ENCODE data around the gene HOXA13.

HOXA13 gene

DNA sequence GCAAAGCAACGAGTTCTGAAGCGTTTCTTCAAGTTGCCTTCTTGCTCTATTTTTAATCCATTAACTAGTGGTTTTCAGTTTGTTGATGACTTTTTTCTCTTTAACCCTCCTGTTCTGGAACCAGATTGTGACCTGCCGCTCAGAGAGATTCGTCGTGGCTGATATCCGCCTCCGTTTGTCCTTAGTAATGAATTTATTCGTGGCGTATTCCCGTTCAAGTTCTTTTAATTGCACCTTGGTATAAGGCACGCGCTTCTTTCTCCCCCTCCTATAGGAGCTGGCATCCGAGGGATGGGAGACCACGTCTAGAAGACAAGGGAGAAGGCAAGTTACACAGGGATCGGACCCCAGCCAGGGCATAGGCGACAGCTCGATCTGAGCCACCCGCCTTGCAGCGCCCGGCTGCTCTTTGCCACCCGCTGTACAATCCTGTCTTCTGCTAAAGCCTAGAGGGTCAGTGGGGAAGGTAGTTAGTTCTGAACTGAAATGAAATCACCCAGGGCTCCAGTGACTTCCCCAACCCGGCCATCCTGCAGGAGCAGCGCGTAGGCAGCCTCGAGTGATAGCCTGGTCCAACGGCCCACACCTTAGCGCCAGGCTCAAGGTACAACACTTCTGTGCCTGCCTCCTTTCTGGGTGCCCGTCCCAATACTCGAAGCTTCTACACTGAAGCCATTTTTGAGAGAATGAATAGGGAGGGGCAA, 1.6 kb downstream of the HOXA13 start:
- Histone ChIP-seq H3K27me3 (peaks cover 4 to 97% of the 10 kb centered on the region in 2 donors), H3K9me3 (no peaks in the 10 kb centered on the region), H3K27ac (no peak overlapping the region), H3K4me1 (peaks cover 0 to 38% (median 15%) of the 10 kb centered on the region in 4 donors), H3K36me3 (no peaks in the 10 kb centered on the region), H3K4me3 (peak overlapping the region in 1 of 2 donors; percentile 44)
- intact Hi-C loops (cut with DNase I; ENCODE audit: low total_unique reads), result loop anchor here (10.0 kb wide), 2 partner anchors 727 to 897 kb away; no protein-coding TSS in a partner anchor
- TF ChIP-seq, protein P1, sequence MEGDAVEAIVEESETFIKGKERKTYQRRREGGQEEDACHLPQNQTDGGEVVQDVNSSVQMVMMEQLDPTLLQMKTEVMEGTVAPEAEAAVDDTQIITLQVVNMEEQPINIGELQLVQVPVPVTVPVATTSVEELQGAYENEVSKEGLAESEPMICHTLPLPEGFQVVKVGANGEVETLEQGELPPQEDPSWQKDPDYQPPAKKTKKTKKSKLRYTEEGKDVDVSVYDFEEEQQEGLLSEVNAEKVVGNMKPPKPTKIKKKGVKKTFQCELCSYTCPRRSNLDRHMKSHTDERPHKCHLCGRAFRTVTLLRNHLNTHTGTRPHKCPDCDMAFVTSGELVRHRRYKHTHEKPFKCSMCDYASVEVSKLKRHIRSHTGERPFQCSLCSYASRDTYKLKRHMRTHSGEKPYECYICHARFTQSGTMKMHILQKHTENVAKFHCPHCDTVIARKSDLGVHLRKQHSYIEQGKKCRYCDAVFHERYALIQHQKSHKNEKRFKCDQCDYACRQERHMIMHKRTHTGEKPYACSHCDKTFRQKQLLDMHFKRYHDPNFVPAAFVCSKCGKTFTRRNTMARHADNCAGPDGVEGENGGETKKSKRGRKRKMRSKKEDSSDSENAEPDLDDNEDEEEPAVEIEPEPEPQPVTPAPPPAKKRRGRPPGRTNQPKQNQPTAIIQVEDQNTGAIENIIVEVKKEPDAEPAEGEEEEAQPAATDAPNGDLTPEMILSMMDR (IDR thresholded peaks at IDR 0.05), result no peak
- DNase-seq, result peak in 1 of 2 donors; percentile 57

DNA sequence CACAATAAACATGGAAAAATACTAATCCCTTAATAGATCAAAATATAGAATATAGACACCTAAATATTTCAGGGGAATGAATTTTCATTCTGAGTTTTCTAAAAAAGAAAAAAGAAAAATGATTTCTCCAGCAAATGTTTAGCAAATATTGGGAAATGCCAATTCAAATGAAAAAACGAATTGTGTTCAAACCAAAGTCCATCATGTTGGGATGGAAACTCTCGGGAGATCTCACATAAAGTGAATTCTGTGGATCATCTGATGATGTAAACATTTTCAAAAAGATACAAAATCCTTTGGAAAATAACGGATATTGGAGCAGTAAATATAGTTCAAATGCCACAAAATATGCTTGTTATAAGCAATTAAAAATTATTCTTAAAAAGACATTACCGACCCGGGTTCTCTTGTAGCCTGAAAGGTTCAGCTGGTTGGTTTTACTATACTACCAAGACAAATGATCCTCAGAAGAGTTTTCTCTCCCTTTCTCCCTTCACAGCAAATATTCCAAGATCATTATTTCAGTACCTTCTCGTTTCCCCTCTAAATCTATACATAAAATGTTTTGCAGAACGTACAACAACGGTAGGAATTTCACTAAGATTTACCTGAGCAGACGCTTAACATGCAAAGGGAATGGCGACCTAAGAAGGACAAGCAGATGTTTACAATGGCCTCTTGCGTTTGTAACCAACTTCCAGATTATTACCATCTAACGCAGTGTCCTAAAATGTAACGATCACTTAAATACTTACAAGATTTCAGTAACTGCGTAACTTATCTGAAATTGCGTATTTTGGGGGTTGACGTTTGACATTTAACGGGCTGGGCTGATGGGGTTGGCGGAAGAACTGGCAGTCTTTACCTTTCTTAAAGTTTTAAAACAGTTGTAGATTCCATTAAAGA, 2.5 kb downstream of the HOXA13 start:
- Histone ChIP-seq H3K9me3 (no peaks in the 10 kb centered on the region), H3K4me1 (peaks cover 0 to 45% (median 22%) of the 10 kb centered on the region in 4 donors), H3K27ac (no peak overlapping the region), H3K4me3 (no peak overlapping the region), H3K36me3 (no peaks in the 10 kb centered on the region), H3K27me3 (peaks cover 4 to 96% of the 10 kb centered on the region in 2 donors)
- TF ChIP-seq, protein P1 (IDR thresholded peaks at IDR 0.05), result no peak
- no peak for DNase-seq
- intact Hi-C loops (cut with DNase I; ENCODE audit: low total_unique reads), result loop anchor here (10.0 kb wide), 2 partner anchors 727 to 897 kb away; no protein-coding TSS in a partner anchor

GRCh38 chr7:27196287-27196767, 3.6 kb downstream of the HOXA13 start:
- no peak overlapping the region for H3K27ac ChIP-seq
- H3K4me1 ChIP-seq, result peaks cover 0 to 44% (median 20%) of the 10 kb centered on the region in 4 donors
- no peaks in the 10 kb centered on the region for H3K36me3 ChIP-seq
- intact Hi-C loops (cut with DNase I; ENCODE audit: low total_unique reads), result loop anchor here (10.0 kb wide), 2 partner anchors 728 to 898 kb away; no protein-coding TSS in a partner anchor
- TF ChIP-seq, protein P1 (IDR thresholded peaks at IDR 0.05), result peak; percentile 67 to 69
- no peak overlapping the region for H3K4me3 ChIP-seq
- peaks cover 4 to 96% of the 10 kb centered on the region in 2 donors for H3K27me3 ChIP-seq
- DNase-seq, result peak; percentile 88 to 89
- no peaks in the 10 kb centered on the region for H3K9me3 ChIP-seq

DNA sequence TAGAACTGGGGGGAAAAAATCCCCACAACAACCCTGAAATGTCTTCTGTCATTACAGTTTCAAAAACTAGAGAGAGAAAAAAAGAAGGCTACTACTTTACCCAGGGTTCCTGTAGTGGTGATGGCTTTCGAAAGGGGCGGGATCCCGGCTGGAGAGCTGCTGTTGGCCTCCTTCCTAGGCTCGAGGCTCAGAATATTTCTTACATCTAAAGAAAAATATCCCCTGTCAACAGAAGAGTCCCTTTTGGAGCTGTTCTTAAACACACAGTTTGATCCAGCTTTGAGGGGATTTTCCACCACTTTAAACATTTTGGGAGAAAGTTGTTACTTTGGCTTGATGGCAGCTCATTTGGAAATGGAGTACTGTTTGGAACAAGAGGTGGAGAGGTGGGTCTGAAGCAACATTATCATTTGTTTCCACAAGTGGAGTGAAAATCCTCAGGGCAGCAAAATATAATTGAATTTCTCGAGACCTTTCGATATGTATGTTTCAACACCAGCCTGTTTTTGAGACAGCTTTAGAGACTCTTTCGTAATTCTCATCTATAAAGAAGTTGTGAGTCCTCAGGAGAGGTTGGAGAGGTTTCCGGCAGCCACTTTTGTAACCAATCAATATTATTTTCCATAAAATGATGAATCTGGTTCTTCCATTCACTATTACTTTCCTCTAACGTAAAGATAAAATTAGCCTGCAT, 5.1 kb downstream of the HOXA13 start:
- H3K4me1 ChIP-seq, result peaks cover 0 to 29% (median 13%) of the 10 kb centered on the region in 4 donors
- H3K27ac ChIP-seq, result no peak overlapping the region
- no peaks in the 10 kb centered on the region for H3K36me3 ChIP-seq
- no peak for DNase-seq
- no peaks in the 10 kb centered on the region for H3K9me3 ChIP-seq
- peaks cover 4 to 95% of the 10 kb centered on the region in 2 donors for H3K27me3 ChIP-seq
- no peak overlapping the region for H3K4me3 ChIP-seq
- intact Hi-C loops (cut with DNase I; ENCODE audit: low total_unique reads), result loop anchor here (10.0 kb wide), 2 partner anchors 730 to 900 kb away; no protein-coding TSS in a partner anchor
- TF ChIP-seq, protein P1 (IDR thresholded peaks at IDR 0.05), result no peak

GRCh38 chr7:27194002-27194352, 5.9 kb downstream of the HOXA13 start:
- no peak overlapping the region for H3K4me3 ChIP-seq
- no peaks in the 10 kb centered on the region for H3K9me3 ChIP-seq
- TF ChIP-seq, protein P1 (IDR thresholded peaks at IDR 0.05), result no peak
- intact Hi-C loops (cut with DNase I; ENCODE audit: low total_unique reads), result loop anchor here (10.0 kb wide), 2 partner anchors 731 to 901 kb away; no protein-coding TSS in a partner anchor
- H3K27ac ChIP-seq, result no peak overlapping the region
- peaks cover 0 to 21% (median 10%) of the 10 kb centered on the region in 4 donors for H3K4me1 ChIP-seq
- DNase-seq, result no peak
- H3K27me3 ChIP-seq, result peaks cover 2 to 95% of the 10 kb centered on the region in 2 donors
- H3K36me3 ChIP-seq, result no peaks in the 10 kb centered on the region
